Subcutaneous abdominal adipose tissue (tissue), 5 donors: Measurements from ENCODE around the gene TBC1D10B.

Source experiments
- H3K27ac ChIP-seq: one replicate; pipeline ENCODE4 v1.7.0; 2013; ENCODE audit warnings: low read depth, mild to moderate bottlenecking, inconsistent platforms, low read length, moderate library complexity
- H3K27me3 ChIP-seq, 5 donors: one replicate each; pipeline ENCODE4 v1.7.0; 2013; ENCODE audit warnings: low read length in 5 of 5, inconsistent platforms in 1 of 5; ENCODE audit not compliant: control insufficient read depth in 5 of 5, insufficient read depth in 4 of 5
- H3K36me3 ChIP-seq, 5 donors: one replicate each; pipeline ENCODE4 v1.7.0; 2013; ENCODE audit warnings: low read length in 5 of 5; ENCODE audit not compliant: control insufficient read depth in 5 of 5, insufficient read depth in 5 of 5
- H3K4me1 ChIP-seq, 5 donors: one replicate each; pipeline ENCODE4 v1.7.0; 2013; ENCODE audit warnings: low read length in 5 of 5, mild to moderate bottlenecking in 3 of 5, moderate library complexity in 1 of 5; ENCODE audit not compliant: control insufficient read depth in 5 of 5, insufficient read depth in 5 of 5
- H3K4me3 ChIP-seq, 5 donors: one replicate each; pipeline ENCODE4 v1.7.0; 2013; ENCODE audit warnings: low read length in 5 of 5, low read depth in 1 of 5
- H3K9ac ChIP-seq, 5 donors: one replicate each; pipeline ENCODE4 v1.7.0; 2013; ENCODE audit warnings: low read length in 5 of 5, mild to moderate bottlenecking in 4 of 5, moderate library complexity in 3 of 5
- H3K9me3 ChIP-seq, 5 donors: one replicate each; pipeline ENCODE4 v1.7.0; 2013; ENCODE audit warnings: low read length in 5 of 5; ENCODE audit not compliant: control insufficient read depth in 5 of 5
- donor health status: healthy.
- donor health status: healthy.
- donor health status: healthy.
- donor health status: healthy.
- donor health status: healthy.

The TBC1D10B gene, protein sequence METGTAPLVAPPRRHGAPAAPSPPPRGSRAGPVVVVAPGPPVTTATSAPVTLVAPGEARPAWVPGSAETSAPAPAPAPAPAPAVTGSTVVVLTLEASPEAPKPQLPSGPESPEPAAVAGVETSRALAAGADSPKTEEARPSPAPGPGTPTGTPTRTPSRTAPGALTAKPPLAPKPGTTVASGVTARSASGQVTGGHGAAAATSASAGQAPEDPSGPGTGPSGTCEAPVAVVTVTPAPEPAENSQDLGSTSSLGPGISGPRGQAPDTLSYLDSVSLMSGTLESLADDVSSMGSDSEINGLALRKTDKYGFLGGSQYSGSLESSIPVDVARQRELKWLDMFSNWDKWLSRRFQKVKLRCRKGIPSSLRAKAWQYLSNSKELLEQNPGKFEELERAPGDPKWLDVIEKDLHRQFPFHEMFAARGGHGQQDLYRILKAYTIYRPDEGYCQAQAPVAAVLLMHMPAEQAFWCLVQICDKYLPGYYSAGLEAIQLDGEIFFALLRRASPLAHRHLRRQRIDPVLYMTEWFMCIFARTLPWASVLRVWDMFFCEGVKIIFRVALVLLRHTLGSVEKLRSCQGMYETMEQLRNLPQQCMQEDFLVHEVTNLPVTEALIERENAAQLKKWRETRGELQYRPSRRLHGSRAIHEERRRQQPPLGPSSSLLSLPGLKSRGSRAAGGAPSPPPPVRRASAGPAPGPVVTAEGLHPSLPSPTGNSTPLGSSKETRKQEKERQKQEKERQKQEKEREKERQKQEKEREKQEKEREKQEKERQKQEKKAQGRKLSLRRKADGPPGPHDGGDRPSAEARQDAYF

DNA sequence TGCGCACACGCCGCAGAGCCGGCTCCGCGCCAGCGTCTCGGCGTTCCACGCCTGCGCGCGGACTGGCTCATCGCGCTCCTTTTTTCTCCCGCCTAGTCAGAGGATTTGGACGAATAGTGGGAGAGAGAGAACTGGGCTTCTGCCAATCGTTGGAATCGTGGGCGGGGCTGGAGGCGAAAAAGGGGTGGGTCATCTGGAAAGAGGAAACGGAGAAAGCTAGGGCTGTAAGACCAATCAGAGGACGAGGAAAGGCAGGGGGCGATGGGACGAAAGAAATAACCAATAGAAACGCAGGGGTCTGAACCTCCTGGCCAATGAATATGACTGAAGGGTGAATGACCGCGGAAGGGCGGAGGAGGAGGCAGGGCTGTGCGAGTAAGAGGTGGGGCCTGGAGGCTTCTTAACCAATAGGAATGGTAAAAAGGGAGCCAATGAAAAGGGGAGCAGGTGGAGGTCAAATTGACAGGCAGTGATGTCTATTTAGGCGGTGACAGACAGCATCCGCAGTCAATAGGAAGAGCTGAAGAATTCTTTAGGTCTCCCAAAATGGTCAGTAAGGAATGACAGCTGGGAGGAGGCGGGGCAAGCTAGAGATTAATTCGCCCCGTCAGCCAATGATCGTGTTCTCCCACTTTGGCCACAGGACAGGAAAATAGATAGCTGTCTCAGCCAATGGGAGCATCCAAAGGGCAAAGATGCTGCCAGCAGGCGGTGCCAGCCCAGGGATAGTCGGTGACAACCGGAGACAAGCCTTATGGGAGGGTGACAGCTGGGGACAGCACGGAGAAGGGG is at the start of gene TBC1D10B:
TBC1D10B (minus strand) TSS at position 39 of the 792 bp plus-strand sequence. CDS start 311 bp downstream, outside the sequence.
- H3K4me1 ChIP-seq, result peaks cover 14 to 40% (median 39%) of the 10 kb centered on the region in 5 donors
- H3K9me3 ChIP-seq, result no peaks in the 10 kb centered on the region
- peaks cover 0 to 6% (median 2%) of the 10 kb centered on the region in 5 donors for H3K36me3 ChIP-seq
- peak within 1 kb of the TSS; percentile 73 to 80 (median 79) for H3K4me3 ChIP-seq
- no peaks in the 10 kb centered on the region for H3K27me3 ChIP-seq
- H3K27ac ChIP-seq, result peak within 1 kb of the TSS; percentile 71
- peak within 1 kb of the TSS; percentile 79 to 95 (median 88) for H3K9ac ChIP-seq

- Histone ChIP-seq H3K27me3 (no peaks in the 10 kb centered on the region), H3K4me1 (peaks cover 0 to 18% (median 11%) of the 10 kb centered on the region in 5 donors), H3K4me3 (peak overlapping the region in 4 of 5 donors; percentile 70 to 85 (median 75)), H3K9me3 (no peaks in the 10 kb centered on the region), H3K36me3 (peaks cover 0 to 27% (median 18%) of the 10 kb centered on the region in 5 donors), H3K27ac (no peak overlapping the region), H3K9ac (peak overlapping the region in 2 of 5 donors; percentile 19 to 37)
Measured at GRCh38 chr16:30418350-30419181, 48.3 kb upstream of the TBC1D10B start.

- peaks cover 0 to 22% (median 16%) of the 10 kb centered on the region in 5 donors for H3K36me3 ChIP-seq
- H3K4me1 ChIP-seq, result peaks cover 0 to 18% (median 11%) of the 10 kb centered on the region in 5 donors
- peak overlapping the region in 3 of 5 donors; percentile 19 to 51 (median 37) for H3K9ac ChIP-seq
- H3K27ac ChIP-seq, result no peak overlapping the region
- peak overlapping the region; percentile 58 to 85 (median 74) for H3K4me3 ChIP-seq
- no peaks in the 10 kb centered on the region for H3K27me3 ChIP-seq
- H3K9me3 ChIP-seq, result no peaks in the 10 kb centered on the region
Measured at GRCh38 chr16:30417529-30418349, 47.4 kb upstream of the TBC1D10B start.

GRCh38 chr16:30416624-30417528 is 46.6 kb upstream of the TBC1D10B start:
- peaks cover 0 to 19% (median 7%) of the 10 kb centered on the region in 5 donors for H3K36me3 ChIP-seq
- peaks cover 0 to 18% (median 11%) of the 10 kb centered on the region in 5 donors for H3K4me1 ChIP-seq
- no peak overlapping the region for H3K27ac ChIP-seq
- H3K4me3 ChIP-seq, result peak overlapping the region; percentile 58 to 85 (median 74)
- H3K27me3 ChIP-seq, result no peaks in the 10 kb centered on the region
- H3K9me3 ChIP-seq, result no peaks in the 10 kb centered on the region
- H3K9ac ChIP-seq, result peak overlapping the region in 1 of 5 donors; percentile 51

DNA sequence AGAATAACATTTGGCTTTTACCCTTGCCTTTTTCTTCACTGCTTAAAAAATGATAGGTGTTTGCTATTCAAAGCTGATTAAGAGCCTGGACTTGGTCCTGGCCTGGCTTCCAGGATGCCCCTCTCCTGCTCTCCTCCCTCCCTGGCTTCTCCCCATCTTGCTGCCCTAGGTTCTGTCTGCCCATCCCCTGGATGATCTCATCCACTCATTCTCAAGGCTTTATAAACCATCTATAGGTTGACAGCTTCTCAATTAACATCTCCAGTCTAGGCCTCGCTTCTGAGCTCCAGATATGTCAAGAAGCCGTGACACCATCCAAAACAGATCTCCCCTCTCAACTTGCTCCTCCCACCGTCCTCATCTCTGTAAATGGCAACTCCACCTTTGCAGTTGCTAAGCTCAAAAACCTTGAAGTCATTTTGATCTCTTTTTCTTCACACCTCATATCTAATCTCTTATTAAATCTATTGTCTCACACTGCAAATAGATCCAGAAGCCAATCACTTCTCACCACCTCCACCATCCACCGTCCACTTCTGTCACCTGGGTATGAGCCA is 45.8 kb upstream of the TBC1D10B start:
- Histone ChIP-seq H3K9me3 (no peaks in the 10 kb centered on the region), H3K4me1 (peaks cover 0 to 18% (median 11%) of the 10 kb centered on the region in 5 donors), H3K27me3 (no peaks in the 10 kb centered on the region), H3K9ac (no peak overlapping the region), H3K36me3 (peaks cover 0 to 22% (median 11%) of the 10 kb centered on the region in 5 donors), H3K27ac (no peak overlapping the region), H3K4me3 (no peak overlapping the region)

- H3K9me3 ChIP-seq, result no peaks in the 10 kb centered on the region
- H3K27me3 ChIP-seq, result no peaks in the 10 kb centered on the region
- no peak overlapping the region for H3K27ac ChIP-seq
- H3K4me3 ChIP-seq, result no peak overlapping the region
- H3K36me3 ChIP-seq, result peaks cover 0 to 18% (median 11%) of the 10 kb centered on the region in 5 donors
- peaks cover 0 to 25% (median 21%) of the 10 kb centered on the region in 5 donors for H3K4me1 ChIP-seq
- H3K9ac ChIP-seq, result peak overlapping the region in 1 of 5 donors; percentile 10
Measured at GRCh38 chr16:30414159-30414558, 43.9 kb upstream of the TBC1D10B start.

DNA sequence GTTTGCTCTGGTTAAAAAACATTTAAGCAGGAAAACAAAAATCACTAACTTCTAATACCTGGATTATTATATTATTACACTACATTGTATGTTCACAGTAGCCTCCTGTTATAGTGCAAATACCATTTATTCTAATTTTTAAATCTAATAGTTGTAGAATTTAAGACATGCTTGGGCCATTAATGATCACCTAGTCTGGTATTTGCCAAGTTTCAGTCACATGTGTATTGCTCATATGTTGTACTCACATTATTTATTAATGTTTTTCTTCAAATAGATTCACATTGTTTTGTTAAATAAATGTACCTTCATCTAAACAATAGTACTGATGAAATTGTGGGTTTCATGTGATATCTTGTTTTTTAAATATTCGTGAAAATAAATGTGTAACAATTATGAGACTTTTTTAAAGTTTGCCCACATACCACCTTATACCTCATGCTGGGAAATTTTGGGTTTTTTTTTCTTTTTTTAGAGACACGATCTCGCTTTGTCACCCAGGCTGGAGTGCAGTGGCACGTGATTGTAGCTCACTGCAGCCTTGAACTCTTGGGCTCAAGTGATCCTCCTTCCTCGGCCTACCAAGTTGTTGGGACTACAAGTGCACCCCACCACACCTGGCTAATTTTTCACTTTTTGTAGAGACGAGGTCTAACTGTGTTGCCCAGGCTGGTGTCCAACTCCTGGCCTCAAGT is 43.0 kb upstream of the TBC1D10B start:
- Histone ChIP-seq H3K4me1 (peaks cover 1 to 27% (median 25%) of the 10 kb centered on the region in 5 donors), H3K9me3 (no peaks in the 10 kb centered on the region), H3K27me3 (no peaks in the 10 kb centered on the region), H3K4me3 (no peak overlapping the region), H3K9ac (no peak overlapping the region), H3K36me3 (peaks cover 0 to 18% (median 11%) of the 10 kb centered on the region in 5 donors), H3K27ac (no peak overlapping the region)
